Caco-2 (cell line): ENCODE data around the gene ARSK. TPM values are rescaled to one million over a fixed set of nuclear protein-coding genes. Genes with fewer than 3 reads are reported as not detected.

Source experiments
- Bru-seq: library from RNA; stranded (reverse); fragments of 400-500 nt; gene quantifications from one replicate; lab custom pipeline; 2021; lab: Mats Ljungman, UMichigan
- BruChase-seq, 2 experiments: library from RNA; stranded (reverse); fragments of 400-500 nt; gene quantifications; one replicate each; lab custom pipeline; 2021; lab: Mats Ljungman, UMichigan
- BruUV-seq: library from RNA; stranded (reverse); fragments of 400-500 nt; replicated peaks from 2 replicates; lab custom pipeline; 2021; lab: Mats Ljungman, UMichigan
- CTCF ChIA-PET: fragments of 300-600 bp; sonication (Branson Sonifier 250); formaldehyde crosslinking; loops from one replicate; lab custom pipeline; 2022; ENCODE audit warnings: antibody characterized with exemption; lab: Charles Lee
- POLR2A ChIA-PET: fragments of 300-600 bp; sonication (Branson Sonifier 250); formaldehyde crosslinking; loops from one replicate; lab custom pipeline; 2022; ENCODE audit warnings: antibody characterized with exemption; lab: Charles Lee
- DNase-seq, 2 experiments: peaks; one replicate each; pipeline versions ENCODE4 v3.0.0 to v3.0.0-alpha.2; 2020 to 2022
- H3K27me3 ChIP-seq: replicated peaks from 2 replicates; pipeline ENCODE4 v1.6.0; 2011; ENCODE audit warnings: low read length; ENCODE audit not compliant: control insufficient read depth, insufficient read depth
- H3K36me3 ChIP-seq: 2 replicates; pipeline ENCODE4 v1.5.1; 2011; ENCODE audit warnings: low read length; ENCODE audit not compliant: control insufficient read depth, insufficient read depth
- H3K4me1 ChIP-seq: fragments of 250-450 bp; sonication (Bioruptor Pico); 2 replicates; pipeline ENCODE4 v1.5.1; 2020; ENCODE audit warnings: mild to moderate bottlenecking
- H3K4me3 ChIP-seq: 2 replicates; pipeline ENCODE4 v1.5.1; 2011; ENCODE audit warnings: low read depth, mild to moderate bottlenecking, control low read depth, low read length
- H3K9me3 ChIP-seq: fragments of 250-450 bp; sonication (Bioruptor Pico); 2 replicates; pipeline ENCODE4 v1.5.1; 2020; ENCODE audit warnings: mild to moderate bottlenecking, moderate library complexity
- H3K27ac Mint-ChIP-seq: one replicate; pipeline ENCODE4 v1.8.0; 2022; ENCODE audit warnings: mixed read lengths; ENCODE audit not compliant: unreplicated experiment
- H3K27me3 Mint-ChIP-seq: one replicate; pipeline ENCODE4 v1.8.0; 2022; ENCODE audit warnings: mixed read lengths; ENCODE audit not compliant: insufficient read depth, unreplicated experiment
- H3K36me3 Mint-ChIP-seq: one replicate; pipeline ENCODE4 v1.8.0; 2022; ENCODE audit warnings: mild to moderate bottlenecking, mixed read lengths; ENCODE audit not compliant: insufficient read depth, unreplicated experiment
- H3K4me1 Mint-ChIP-seq: one replicate; pipeline ENCODE4 v1.8.0; 2022; ENCODE audit warnings: low read depth, mixed read lengths; ENCODE audit not compliant: unreplicated experiment
- H3K4me3 Mint-ChIP-seq: one replicate; pipeline ENCODE4 v1.8.0; 2022; ENCODE audit warnings: mild to moderate bottlenecking, moderate library complexity, mixed read lengths; ENCODE audit not compliant: unreplicated experiment
- H3K9me3 Mint-ChIP-seq: one replicate; pipeline ENCODE4 v1.8.0; 2022; ENCODE audit warnings: mixed read lengths; ENCODE audit not compliant: unreplicated experiment
- intact Hi-C: fragments of 100-400 bp; cut with micrococcal nuclease; formaldehyde crosslinking; loops from one replicate; pipeline ENCODE4 v1.10.0; 2022; ENCODE audit not compliant: unreplicated experiment
- long read RNA-seq: library from polyadenylated mRNA; stranded (forward); transcript quantifications from one replicate; pipeline ENCODE4 v2.0.0, GENCODE V29; 2022
- total RNA-seq: library from RNA; stranded (reverse); gene quantifications from 2 replicates; pipeline ENCODE4 v1.2.3, GENCODE V29; 2022
- TF ChIP-seq, protein P1 (sequence below), 2 experiments: fragments of 200-600 bp in 1 of 2; IDR thresholded peaks; 1 replicate in 1 of 2; 2 replicates in 1 of 2; pipeline versions ENCODE4 v1.5.1 to v1.8.0; 2011 to 2022; ENCODE audit warnings: antibody characterized with exemption in 1 of 2, control low read depth in 1 of 2, inconsistent platforms in 1 of 2, low read depth in 1 of 2, low read length in 1 of 2, mild to moderate bottlenecking in 1 of 2, moderate library complexity in 1 of 2; ENCODE audit not compliant: insufficient read depth in 1 of 2, severe bottlenecking in 1 of 2, unreplicated experiment in 1 of 2

ARSK gene, protein sequence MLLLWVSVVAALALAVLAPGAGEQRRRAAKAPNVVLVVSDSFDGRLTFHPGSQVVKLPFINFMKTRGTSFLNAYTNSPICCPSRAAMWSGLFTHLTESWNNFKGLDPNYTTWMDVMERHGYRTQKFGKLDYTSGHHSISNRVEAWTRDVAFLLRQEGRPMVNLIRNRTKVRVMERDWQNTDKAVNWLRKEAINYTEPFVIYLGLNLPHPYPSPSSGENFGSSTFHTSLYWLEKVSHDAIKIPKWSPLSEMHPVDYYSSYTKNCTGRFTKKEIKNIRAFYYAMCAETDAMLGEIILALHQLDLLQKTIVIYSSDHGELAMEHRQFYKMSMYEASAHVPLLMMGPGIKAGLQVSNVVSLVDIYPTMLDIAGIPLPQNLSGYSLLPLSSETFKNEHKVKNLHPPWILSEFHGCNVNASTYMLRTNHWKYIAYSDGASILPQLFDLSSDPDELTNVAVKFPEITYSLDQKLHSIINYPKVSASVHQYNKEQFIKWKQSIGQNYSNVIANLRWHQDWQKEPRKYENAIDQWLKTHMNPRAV
- total RNA-seq (5.0 and 5.5 TPM in 2 replicates), Bru-seq, nascent RNA (percentile 56 among the genes with signal in this experiment), BruChase-seq, experiment 1, labeled RNA remaining after a 2-hour chase (percentile 53 among the genes with signal in this experiment), BruChase-seq, experiment 2, labeled RNA remaining after a 6-hour chase (percentile 59 among the genes with signal in this experiment)
- long read RNA-seq, transcript ARSK-201 (8 exons, 3,354 nt), result major isoform, 7 of 17 reads
- long read RNA-seq, transcript ARSK-202 (2 exons, 1,088 nt), result minor isoform, 6 of 17 reads
- long read RNA-seq, partial matches to known transcripts, result 1 of 17 reads
- long read RNA-seq, other reads (novel, unspliced or antisense), result 3 of 17 reads

DNA sequence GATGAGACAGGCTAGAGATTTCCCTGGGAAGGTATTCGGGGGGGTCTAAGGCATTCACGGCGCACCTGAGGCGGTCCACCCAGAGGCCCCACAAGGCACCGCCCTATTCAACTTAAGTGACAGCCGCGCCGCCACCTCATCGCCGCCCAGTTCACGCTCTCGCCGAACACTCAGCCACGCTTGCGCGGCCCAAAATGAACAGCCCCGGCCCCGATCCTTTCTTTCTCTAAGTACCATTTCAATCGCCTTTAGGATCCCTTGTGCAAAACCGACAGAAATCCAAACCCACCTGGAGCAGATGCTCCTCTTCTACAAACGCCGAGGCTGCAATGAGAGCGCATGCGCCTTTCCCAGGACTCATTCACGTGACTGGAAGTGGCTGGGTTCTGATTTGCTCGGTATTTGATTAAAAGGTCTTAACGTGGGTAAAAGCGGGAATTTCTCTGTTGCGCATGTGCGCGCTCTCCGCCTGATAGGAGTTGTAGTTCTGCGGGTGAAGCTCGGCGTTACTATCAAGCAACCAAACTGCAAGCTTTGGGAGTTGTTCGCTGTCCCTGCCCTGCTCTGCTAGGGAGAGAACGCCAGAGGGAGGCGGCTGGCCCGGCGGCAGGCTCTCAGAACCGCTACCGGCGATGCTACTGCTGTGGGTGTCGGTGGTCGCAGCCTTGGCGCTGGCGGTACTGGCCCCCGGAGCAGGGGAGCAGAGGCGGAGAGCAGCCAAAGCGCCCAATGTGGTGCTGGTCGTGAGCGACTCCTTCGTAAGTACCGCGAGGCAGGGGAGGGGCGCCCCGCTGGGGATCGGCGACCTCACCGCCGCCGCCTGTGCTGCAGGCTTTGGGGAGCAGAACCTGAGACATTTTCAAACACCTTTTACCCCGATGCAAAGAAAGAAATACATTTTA lies at the start of gene ARSK, which contains the start of gene SKIC3:
TSS of gene ARSK (plus strand) at position 455 of the 902 bp plus-strand sequence. CDS start at position 633, 178 bp downstream.
TSS of gene SKIC3 (minus strand) at position 331 of the 902 bp plus-strand sequence. CDS start 7,827 bp downstream, outside the sequence.
- H3K9me3 Mint-ChIP-seq, result no peaks in the 10 kb centered on the region
- intact Hi-C loops, result loop anchor here (1.0 to 10.0 kb wide), 3 partner anchors 52 to 290 kb away; partner anchors contain the start of gene GPR150
- CTCF ChIA-PET, result interaction anchor here (0.7 to 1.0 kb wide), 3 partner anchors 92 to 587 kb away, joined by 3 read pairs; no protein-coding TSS in a partner anchor

DNA sequence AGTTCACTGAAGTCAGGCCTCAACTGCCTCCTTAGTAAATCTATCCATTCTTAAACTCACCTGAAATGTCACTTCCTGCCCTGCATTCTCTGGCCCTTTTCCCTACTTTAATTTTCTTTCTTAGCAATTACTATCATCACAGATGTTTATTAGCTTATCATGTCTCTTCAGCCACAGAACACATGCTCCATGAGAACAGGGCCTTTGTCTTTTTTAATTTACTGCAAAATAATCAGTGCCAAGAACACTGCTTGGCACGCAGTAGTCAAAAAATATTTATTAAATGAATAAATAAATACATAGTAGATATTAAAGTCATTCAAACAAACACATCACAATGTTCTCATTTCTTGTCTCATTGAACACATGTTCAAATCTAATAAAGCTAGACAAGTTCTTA lies 46.4 kb upstream of the ARSK start:
- Mint-ChIP-seq H3K27me3 (no peaks in the 10 kb centered on the region), H3K9me3 (no peaks in the 10 kb centered on the region), H3K4me1 (peaks cover 5% of the 10 kb centered on the region), H3K4me3 (no peak overlapping the region), H3K27ac (no peak overlapping the region), H3K36me3 (peaks cover 46% of the 10 kb centered on the region)
- TF ChIP-seq, protein P1, sequence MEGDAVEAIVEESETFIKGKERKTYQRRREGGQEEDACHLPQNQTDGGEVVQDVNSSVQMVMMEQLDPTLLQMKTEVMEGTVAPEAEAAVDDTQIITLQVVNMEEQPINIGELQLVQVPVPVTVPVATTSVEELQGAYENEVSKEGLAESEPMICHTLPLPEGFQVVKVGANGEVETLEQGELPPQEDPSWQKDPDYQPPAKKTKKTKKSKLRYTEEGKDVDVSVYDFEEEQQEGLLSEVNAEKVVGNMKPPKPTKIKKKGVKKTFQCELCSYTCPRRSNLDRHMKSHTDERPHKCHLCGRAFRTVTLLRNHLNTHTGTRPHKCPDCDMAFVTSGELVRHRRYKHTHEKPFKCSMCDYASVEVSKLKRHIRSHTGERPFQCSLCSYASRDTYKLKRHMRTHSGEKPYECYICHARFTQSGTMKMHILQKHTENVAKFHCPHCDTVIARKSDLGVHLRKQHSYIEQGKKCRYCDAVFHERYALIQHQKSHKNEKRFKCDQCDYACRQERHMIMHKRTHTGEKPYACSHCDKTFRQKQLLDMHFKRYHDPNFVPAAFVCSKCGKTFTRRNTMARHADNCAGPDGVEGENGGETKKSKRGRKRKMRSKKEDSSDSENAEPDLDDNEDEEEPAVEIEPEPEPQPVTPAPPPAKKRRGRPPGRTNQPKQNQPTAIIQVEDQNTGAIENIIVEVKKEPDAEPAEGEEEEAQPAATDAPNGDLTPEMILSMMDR (IDR thresholded peaks at IDR 0.05; ENCODE audit: insufficient read depth in 1 of 2, low read depth in 1 of 2, low read length in 1 of 2, severe bottlenecking in 1 of 2, unreplicated experiment in 1 of 2), result no peak
- H3K9me3 ChIP-seq, result no peaks in the 10 kb centered on the region
- H3K4me1 ChIP-seq, result no peaks in the 10 kb centered on the region
- no peak for DNase-seq
- POLR2A ChIA-PET, result no interaction called here
- CTCF ChIA-PET, result no interaction called here
- no peaks in the 10 kb centered on the region for H3K27me3 ChIP-seq
- intact Hi-C loops, result loop anchor here (1.0 kb wide), 1 partner anchor 540 kb away; no protein-coding TSS in a partner anchor
- BruUV-seq, result no TSS peak
- H3K36me3 ChIP-seq, result no peaks in the 10 kb centered on the region
- H3K4me3 ChIP-seq, result no peak overlapping the region

More for the DNA sequence above, at the start of gene ARSK, which contains the start of gene SKIC3:
- peaks cover 20% of the 10 kb centered on the region for H3K4me1 Mint-ChIP-seq
- H3K9me3 ChIP-seq, result no peaks in the 10 kb centered on the region; the same call in 1 of the 2 replicates
- peak within 1 kb of the TSS; percentile 86 for H3K27ac Mint-ChIP-seq
- peaks cover 18% of the 10 kb centered on the region for H3K36me3 Mint-ChIP-seq
- H3K4me1 ChIP-seq, result no peaks in the 10 kb centered on the region
- no peaks in the 10 kb centered on the region for H3K27me3 ChIP-seq
- DNase-seq, result peak; percentile 96 to 97
- H3K36me3 ChIP-seq, result no peaks in the 10 kb centered on the region
- peak within 1 kb of the TSS; percentile 83 for H3K4me3 Mint-ChIP-seq
- POLR2A ChIA-PET, result interaction anchor here (0.6 to 1.0 kb wide), 4 partner anchors 92 to 905 kb away, joined by 3 to 7 read pairs (median 4); partner anchors contain the start of gene RFESD
- H3K27me3 Mint-ChIP-seq, result no peaks in the 10 kb centered on the region
- peak within 1 kb of the TSS; percentile 78 for H3K4me3 ChIP-seq
- BruUV-seq, result TSS peak; percentile 64
- TF ChIP-seq, protein P1 (IDR thresholded peaks at IDR 0.05; ENCODE audit: insufficient read depth in 1 of 2, low read depth in 1 of 2, low read length in 1 of 2, severe bottlenecking in 1 of 2, unreplicated experiment in 1 of 2), result peak; percentile 10 to 54
